ENCODE data around the gene RTL10.

DNA sequence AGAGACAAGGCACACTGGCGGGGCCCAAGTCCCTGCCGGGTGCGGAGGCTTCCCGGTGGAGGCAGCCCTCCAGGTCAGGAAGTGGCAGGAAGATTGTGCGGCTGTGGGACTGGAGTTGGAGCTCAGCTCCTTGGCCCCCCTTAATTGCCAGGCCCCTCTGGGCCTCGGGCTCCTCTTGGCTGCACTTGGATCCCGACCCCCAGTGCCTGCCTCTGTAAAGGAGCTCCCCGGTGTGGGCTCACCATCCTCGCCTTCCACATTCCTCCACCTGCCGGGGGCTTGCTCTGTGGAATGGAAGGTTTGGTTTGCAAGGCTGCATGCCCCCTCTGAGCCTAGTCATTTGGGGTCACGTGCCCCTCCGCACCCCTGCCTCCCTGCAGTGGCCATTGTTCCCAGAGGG, 48.8 kb upstream of the RTL10 start:
- TF ChIP-seq CTCF (IDR thresholded peaks at IDR 0.05) (no peak), POLR2A (IDR thresholded peaks at IDR 0.05) (no peak)
